Measurements from ENCODE around the gene MCC.
"Not testable (repeated sequence)": the region's sequence is repeated elsewhere in the genome, so short reads cannot be mapped to it uniquely, and the experiment has no call there.

MCC gene

DNA sequence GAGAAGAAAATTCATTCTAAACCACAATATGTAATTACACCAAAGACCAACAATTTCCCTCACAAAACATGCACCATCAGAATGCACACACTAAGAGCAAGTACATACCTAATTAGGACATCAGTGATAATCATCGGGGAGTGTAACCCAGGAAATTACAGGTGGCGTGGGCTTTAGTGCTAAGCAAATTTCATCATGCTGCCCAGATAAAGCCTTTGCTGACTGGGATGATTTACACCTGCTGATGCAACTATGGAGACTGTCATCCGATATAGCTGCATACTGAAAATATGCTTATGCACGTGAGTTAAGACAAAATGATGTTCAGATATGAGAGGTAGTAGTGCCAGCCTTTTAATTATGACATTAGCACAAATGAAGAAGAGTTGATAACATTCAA lies 388.4 kb downstream of the MCC start:
- DNase-seq, result no peak

DNA sequence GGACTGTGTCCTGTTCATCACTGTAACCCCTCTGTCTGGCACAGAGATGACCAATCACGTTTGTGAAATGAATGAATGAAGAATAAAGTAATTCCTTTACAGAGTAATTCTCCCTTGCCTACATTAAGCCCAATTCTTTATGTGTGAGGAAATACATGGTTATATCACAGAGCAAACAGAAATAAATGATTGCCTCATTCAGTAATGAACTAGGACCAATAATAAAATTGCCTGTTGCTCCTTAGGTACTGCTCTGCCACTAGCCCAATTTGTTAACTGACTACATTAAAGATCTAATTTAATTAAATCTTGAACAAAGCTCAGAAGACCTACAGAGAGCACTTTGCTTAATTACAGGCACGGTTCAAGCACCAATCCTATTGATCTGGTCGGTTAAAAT lies 389.9 kb downstream of the MCC start:
- no peak for DNase-seq

DNA sequence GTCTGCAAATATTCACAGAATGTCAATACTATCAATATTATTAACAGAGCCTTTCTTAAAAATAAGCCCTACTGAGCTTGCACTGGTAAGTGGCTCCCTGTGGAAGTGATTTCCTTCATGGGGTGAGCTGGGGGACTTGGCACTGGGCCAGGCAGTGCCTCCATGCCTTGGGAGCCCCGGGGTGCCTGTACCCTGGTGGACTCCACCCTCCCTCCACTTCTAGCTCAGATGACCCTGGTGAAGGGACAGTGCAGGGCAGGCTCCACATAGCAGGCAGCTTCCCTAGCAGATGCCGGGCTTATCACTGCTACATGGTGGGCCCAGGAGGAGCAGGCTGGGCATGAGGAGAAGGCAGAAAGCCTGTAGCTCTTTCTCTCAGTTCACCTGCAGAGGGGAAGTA lies 392.4 kb downstream of the MCC start:
- no peak for DNase-seq

DNA sequence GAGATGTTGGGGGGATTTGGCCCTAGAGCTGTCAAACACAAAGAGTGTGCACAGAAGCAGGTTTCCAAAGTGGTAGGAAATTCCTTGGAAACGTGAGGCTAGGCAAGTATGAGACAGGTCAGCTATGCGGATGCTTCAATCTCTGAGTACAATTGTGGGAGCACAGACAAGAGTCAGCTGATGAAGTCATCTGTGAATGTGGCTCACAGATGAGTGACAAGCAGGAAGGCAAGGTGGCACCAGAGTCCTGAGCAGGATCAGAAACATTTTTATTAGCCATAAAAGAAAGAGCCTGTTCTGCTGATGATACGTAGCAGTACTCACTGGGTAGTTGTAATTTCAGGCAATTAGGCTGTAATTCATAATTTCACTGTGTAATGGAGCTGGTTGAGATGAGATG lies 394.7 kb downstream of the MCC start:
- DNase-seq, result no peak

DNA sequence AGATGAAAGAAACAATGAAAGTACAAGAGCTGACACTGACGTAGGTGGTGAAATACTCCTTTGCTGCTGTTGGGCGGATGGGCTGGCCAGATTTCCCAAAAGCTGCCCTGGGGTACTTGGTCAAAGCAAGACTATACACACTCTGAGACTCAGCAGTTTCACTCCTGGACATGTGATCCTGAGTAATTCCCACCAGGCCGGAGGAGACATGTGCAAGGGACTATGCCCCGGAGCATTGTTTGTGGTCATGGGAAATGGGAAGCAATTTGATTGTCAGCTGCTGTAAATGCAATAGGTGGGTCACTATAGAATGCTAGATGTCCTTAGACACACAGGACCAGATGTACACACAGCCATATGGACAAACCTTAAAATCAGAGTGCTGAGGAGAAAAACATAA lies 395.6 kb downstream of the MCC start:
- DNase-seq, result no peak

DNA sequence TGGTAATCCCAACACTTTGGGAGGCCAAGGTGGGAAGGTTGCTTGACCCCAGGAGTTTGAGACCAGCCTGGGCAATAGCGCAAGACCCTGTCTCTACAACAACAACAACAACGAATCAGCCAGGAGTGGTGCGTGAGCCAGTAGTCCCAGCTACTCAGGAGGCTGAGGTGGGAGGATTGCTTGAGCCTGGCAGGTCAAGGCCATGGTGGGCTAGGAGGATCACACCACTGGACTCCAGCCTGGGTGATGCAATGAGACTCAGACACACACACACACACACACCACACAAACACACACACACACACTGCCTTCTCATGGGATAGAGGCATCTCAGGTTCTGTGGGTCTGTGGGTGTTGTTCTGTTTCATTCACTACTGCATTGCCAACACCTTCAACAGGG lies 396.6 kb downstream of the MCC start:
- no peak for DNase-seq

DNA sequence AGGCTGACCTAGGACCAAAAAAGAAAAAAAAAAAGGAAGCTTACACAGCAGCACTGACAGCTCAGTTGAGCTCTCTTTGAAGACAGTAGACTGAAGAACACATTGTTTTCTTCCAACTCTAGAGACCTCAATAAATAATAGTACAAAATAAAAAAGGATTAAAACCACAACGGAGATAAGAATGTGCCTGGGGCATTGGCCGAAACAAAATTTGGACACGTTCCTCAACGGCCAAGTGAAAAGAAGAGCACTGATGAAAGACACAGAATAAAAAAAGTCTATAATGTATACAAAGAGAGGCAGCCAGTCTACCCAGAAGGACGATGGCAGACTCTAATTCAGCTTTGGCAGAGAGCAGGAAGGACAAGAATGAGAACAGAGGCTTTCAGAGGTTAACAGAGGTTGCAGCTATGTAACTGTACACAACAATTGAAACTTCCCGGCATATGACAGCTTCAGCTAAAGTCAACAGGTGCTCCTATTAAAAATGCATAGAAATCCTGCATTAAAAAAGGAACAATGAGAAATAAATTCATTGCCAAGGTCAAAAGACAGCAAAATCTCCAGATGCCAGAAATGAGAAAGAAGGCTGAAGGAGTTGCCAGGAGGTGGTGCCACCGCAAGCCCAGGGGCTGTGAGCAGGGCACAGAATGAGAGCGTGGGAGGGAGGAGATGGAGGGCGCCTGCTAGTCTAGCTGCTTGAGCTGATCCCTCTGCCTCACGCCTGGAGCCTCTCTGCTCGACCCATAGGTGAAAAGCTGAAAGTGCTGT lies 397.7 kb downstream of the MCC start:
- peak in 1 of 2 experiments; percentile 15 for DNase-seq

DNA sequence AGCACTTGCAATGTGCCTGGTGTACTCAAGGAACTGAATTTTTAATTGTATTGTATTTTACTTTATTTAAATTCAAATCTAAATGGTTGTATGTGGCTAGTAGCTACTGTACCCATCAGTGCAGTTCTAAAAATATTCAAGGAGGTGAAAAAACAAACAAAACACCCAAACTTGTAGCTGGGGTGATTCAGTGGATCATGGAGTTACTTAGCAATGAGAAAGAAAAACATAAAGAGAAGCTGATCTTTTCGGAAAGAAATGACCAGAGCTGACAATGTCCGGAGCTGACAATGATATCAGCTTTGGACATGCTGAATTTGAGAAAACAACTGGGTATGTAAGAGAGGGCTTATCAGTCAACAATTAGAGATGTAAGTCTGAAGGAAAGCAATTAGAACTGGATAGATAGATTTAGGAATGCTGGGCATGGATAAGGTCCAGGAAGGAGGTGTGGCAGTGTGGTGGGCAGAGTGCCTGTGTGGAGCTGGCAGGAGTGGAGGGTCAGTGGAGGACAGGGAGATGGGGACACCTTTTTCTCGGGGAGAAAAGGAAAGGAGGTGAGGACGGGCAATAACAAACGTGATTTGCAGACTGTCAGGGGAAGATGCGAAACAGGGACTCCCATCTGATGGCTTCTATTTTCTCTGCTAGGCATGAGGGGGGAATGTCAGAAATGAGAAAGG lies 398.5 kb downstream of the MCC start:
- DNase-seq, result no peak

DNA sequence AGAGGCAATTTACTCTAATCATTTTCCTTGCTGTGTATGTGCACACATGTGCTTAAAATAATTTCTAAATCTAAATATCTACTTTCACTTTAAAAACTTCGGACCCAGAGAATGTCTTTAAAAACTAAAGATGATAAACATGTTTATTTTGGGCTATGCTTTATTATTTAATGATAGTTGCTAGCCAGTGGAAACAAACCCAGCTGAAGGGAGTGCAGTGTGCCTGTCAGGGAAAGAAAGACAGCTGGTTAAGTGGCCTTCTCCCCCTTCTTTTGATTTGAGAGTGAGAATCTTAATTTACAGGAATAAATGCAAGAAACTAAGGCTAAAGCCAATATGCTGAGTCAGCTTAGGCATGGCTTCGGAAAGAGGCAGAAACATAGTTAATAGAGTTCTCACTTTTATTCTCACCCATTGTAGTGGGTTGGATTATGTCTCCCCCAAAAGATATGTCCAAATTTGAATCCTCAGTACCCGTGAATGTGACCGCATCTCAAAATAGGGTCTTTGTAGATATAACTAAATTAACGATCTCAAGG lies 400.2 kb downstream of the MCC start:
- no peak for DNase-seq

DNA sequence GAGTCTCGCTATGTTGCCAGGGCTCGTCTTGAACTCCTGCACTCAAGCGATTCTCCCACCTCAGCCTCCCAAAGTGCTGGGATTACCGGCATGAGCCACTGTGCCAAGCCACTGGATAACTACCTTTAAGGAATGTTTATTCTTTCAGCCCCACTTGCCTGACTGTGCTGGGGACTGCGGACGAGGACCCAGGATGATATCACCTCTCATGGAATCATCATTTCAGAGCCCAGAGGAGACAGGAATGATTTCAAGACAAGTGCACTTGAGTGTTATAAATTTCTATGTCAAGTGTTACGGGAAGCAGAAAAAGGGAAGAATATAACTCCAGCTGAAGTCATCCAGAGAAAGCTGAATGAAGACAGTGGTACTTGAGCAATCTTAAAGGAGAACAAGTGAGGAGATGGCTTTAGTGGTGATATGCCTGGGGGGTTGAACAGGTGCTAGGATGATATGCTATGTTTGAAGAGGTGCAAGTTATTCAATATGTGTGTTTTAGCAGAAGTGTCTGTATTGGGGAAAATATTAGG lies 402.3 kb downstream of the MCC start:
- no peak for DNase-seq

DNA sequence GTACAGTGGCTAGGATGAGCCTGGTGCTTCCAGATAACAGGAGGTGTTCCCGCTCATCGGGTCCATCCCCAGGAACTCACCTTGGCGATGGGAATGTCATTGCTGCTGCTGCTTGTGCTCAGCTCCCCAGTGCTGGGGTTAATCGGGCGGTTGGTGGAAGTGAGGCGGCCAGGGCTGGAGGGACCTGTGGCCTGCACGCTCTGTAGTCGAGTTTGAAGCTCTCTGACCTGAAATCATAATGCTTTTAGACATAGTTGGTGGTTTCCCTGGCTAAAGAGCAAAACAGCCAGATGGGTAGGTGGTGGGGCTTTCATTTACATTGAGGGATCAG lies 403.2 kb downstream of the MCC start:
- DNase-seq, result no peak

DNA sequence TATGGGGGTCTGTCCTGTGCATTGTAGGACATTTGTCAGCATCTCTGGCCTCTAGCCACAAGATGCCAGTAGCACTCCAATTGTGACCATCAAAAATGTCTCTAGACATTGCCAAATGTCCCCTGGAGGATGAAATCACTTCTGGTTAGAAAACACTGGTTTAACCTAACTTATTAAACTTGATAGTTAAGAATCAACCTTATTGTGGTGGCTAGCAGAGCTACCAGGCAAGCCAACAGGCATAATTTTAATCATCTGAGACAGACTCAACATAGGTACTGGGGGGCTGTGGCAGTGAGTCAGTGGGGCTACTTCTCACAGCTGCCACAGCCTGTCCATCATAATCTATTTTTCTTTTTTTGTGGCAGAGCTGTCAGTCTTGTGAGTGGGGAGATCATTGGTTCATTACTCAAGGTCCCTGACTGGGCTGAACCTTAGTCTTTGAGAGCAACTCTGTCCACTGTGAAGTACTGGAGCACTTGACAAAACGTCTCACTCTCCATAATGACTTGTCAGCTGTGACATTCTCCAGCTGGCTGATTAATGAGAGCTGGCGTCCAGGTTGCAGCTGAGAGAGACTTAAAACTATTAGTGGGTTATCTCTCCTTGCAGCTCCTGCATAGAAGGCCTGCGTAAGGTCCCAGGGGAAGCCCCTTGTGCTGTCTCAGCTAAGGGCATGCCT lies 403.7 kb downstream of the MCC start:
- DNase-seq, result no peak

DNA sequence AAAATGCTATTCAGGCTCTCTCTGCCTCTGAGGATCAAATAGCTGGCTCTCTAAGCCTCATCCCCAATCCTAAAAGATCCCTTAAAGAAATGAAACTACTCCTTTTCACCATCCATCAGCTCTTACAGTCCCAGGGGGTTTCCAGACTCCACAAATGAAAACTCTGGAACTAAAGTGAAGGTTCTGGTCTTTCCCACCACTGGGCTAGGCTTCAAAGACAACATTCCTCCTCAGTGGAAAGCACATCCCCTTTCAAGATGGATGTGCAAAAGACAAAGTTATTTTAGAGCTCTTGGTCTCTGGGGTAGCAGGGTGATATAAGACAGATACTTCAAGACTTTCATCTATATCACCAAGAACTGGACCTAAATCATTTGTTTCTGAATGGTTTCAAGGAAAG lies 404.8 kb downstream of the MCC start:
- DNase-seq, result no peak

DNA sequence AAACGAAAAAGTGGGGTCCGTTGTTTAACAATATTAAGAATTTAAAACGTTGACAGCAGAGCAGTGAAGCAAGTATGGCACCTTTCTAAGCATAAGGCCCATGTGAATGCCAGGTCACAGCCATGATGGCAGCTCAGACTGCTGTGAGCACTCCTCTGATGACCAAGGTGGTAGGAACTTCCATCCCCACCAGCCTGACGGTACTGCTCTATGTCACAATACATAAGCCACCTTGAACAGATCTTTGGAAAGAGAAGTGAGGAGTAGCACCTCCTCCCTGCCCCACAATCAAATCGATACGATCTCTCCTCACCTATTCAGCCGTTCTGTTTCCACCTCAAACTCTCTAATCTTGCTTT lies 405.7 kb downstream of the MCC start:
- DNase-seq, result no peak

DNA sequence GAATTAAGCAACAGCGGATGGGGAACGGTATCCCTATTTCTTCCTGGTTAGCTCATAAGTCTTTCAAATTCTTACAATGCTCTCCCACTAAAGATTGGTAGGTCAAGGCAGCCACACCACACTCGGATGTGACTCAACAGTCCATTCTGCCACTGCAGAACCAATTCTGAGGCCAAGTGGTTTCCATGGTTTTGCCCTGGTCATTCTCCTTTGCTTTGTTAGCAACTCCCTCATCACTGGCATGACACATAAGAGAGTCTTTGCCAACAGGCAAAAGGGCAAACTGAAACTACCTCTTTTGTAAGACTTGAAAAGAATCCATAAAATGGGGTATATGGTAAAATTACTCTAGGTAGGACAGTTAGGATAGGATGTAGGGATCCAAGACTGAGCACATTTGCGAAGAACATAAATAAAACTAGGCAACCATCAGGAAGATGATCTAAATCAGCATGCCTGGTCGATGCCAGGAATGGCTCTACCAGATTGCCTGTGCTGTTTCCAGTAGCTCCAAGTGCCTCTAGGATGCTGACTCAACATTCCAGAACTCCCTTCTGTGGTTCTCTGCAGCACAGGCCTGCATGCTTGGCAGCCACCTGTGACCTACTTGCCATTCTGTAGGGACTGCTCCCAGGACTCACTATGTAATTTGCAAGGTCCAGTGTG lies 406.2 kb downstream of the MCC start:
- DNase-seq, result no peak

DNA sequence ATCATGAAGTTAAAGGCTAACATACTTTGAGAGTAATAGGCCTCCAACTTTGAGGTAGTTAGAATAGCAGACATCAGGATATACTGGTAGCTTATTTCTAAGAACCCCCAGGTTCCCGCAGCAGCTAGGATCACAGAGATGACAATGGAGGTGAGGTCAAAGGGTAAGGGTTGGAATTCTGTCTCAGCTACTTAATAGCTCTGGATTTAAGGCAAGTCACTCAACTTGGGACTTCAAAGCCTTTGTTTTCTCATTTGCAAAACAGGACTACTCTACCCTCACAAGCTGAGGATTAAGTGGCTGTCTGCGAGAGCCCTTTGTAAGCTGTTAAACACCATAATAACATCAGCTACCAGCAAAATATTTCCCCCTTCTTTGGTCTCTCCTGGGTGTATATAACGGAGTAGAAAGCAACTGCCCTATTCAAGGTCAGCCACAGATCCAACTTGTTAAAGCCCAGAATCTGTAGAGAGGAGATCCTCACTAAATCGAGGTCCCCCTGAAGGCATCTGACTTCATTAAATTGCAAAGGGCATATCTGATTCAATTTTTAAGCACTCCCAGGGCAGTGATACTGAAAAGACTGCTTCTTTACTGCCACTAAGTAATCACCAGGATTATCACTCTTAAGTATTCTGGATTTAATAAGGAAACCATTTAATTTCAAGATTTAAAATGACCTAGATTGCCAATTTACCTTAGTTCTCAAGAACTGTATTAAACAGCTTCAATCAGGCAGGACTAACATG lies 407.0 kb downstream of the MCC start:
- no peak for DNase-seq

DNA sequence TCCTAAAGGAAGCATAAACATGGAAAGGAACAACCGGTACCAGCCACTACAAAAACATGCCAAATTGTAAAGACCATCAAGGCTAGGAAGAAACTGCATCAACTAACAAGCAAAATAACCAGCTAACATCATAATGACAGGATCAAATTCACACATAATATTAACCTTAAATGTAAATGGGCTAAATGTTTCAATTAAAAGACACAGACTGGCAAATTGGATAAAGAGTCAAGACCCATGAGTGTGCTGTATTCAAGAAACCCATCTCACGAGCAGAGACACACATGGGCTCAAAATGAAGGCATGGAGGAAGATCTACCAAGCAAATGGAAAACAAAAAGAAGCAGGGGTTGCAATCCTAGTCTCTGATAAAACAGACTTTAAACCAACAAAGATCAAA lies 411.6 kb downstream of the MCC start:
- DNase-seq, result not testable (repeated sequence)

DNA sequence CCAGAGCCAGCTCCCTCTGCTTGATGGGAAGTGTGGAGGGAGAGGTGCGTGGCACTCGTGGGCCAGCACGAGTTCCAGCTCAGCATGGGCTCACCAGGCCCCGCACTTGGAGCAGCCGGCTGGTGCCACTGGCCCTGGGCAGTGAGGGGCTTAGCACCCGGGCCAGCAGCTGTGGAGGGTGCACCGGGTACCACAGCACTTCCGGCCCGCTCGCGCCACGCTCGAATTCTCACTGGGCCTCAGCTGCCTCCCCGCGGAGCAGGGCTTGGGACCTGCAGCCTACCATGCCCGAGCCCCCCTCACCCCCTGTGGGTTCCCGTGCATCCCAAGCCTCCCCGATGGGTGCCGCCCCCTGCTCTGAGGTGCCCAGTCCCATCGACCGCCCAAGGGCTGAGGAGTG lies 413.2 kb downstream of the MCC start:
- DNase-seq, result no peak

DNA sequence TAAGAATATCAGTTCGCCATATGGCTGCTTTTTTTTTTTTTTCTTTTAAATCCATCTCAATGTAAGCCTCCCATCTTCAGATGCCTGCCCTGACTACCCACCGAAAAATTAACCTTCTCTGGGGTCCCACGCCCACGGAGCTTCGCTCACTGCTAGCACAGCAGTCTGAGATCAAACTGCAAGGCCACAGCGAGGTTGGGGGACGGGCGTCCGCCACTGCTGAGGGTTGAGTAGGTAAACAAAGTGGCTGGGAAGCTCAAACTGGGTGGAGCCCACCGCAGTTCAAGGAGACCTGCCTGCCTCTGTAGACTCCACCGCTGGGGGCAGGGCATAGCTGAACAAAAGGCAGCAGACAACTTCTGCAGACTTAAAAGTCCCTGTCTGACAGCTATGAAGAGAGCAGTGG lies 414.6 kb downstream of the MCC start:
- not testable (repeated sequence) for DNase-seq

DNA sequence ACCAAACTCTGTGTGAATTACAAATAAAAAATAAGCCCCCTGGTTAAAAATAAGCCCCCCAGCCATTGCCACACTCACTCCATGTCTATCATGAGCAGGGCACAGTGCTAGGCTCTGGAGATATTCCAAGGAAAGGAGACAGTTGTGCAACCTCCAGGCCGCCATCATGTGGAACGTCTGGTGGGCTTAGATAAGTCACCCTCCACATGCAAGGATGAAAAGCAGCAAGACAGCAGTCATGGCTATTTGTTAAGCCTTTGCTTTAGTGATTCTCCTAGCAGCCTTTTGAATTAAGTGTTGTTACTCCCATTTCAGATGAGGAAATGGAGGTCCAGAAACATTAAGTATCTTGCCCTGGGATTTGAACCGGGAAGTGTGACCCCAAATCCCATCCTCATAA lies 416.9 kb downstream of the MCC start:
- no peak for DNase-seq

DNA sequence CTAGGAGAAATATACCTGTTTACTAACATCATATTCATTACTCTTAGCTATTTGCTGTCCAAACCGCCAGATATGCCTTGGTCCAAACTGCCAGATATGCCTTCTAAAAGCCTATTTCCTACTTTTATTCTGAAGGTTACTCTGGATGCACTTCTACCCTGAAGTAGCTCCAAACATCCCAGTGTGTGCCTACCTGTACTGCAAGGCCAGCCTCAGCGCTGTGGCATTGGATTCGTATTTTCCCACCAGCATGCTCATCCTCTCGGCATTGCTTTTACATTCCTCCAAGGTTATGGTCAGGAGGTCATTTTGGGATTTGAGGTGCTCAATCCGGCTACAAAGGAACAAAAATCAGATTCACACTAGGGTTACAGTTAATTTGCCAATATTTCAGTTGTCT lies 417.4 kb downstream of the MCC start:
- DNase-seq, result no peak

DNA sequence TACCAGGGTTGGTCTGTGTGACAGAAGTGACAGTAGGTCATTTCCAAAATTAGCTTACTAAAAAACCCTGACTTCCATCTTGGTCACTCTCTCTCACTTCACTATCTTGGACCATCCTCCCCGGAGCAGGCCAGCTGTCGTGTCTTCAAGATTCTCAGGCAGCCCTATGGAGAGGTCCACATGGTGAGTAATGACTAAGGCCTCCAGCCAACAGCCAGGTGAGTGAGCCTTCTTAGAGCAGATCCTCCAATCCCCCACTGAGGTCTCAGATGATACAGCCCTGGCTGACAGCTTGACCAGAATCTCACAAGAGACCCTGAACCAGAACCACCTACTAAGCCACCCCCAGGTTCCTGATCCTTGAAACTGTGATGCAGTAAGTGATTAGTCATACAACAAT lies 419.7 kb downstream of the MCC start:
- DNase-seq, result no peak

Measured in activated CD4-positive, alpha-beta T cell treated with anti-CD3 and anti-CD28 coated beads, Interleukin-2, amount 50 U/mL, for 48 hours (primary cell).